ENCODE data around the gene TXNRD1.
"Not testable (repeated sequence)": the region's sequence is repeated elsewhere in the genome, so short reads cannot be mapped to it uniquely, and the experiment has no call there.

Gene TXNRD1

DNA sequence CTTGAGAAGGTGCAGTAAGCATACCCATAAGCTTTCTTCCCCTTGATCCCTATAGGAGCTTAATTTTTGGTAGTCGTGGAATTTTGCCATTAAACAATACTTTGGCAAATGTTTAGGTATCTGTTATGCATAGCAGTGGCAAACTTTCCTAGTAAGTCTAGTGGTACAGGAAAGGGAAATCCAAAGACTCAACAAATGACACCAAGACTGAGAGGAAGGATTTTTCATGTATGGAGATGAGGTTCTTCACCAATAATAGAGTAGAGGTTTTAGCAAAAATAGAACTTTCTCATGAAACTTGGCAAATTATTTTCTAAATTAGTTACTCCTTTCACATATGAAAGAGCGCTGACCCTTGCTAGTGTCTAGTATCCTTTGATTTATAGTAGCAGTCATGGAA is 90.8 kb downstream of the TXNRD1 start:
- no peak for DNase-seq

DNA sequence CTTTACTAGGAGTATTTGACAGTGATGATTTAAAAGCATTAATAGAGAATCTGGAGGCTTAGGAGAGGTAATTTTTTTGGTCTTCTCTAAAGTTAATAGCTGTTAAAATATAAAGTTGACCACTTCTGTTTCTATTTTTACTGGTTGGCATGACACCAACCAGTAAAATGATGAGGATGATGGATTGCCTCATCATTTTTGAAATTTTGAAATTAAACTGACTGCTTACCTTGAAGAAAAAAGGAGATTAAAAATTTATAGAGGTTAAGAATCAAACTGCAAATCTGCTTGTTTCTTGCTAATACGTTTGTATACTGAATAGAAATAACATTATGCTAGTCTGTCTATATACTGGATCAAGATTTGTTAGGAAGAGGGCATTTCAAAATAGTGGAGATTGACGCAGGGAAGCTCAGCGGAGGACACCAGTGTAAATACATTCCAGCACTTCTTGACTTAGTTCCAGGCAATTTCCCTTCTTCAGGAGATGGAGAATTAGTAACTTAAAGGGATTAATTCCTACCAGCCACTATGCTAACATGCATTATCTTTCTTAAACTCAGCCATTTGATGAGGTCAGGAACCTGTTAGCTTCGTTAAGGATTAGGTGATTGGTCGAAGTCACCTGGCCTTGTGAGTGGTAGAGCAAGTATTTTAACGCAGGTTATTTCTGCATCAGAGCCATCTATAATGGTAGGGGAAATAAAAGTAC is 91.5 kb downstream of the TXNRD1 start:
- DNase-seq = no peak

GRCh38 chr12:104307655-104308000 is 92.0 kb downstream of the TXNRD1 start:
- no peak for DNase-seq

DNA sequence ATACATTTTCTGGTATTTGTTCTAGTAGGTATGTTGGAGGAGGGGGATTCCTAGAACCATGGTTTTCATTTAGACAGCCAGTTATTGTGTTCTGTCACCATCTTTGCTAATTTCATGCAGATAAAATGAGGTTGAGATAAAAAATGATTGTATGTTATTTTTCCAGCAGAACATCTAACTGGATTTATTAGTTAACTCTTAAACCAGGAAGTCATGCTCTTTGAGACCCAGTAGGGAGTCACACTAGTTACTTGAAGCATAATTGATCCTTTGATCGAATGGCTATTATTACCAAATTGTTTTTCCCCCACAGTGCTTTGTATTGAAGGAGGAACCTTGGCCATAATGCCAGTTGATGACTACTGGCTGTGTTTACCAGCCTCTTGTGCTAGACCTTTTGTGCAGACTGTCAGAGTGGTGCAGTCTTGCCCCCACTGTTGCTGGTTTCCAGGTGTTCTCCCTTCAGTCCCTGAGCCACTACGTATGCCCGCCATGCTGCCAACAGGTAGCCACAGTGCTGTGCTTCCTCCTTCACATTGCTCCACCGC is 93.9 kb downstream of the TXNRD1 start:
- no peak for DNase-seq

DNA sequence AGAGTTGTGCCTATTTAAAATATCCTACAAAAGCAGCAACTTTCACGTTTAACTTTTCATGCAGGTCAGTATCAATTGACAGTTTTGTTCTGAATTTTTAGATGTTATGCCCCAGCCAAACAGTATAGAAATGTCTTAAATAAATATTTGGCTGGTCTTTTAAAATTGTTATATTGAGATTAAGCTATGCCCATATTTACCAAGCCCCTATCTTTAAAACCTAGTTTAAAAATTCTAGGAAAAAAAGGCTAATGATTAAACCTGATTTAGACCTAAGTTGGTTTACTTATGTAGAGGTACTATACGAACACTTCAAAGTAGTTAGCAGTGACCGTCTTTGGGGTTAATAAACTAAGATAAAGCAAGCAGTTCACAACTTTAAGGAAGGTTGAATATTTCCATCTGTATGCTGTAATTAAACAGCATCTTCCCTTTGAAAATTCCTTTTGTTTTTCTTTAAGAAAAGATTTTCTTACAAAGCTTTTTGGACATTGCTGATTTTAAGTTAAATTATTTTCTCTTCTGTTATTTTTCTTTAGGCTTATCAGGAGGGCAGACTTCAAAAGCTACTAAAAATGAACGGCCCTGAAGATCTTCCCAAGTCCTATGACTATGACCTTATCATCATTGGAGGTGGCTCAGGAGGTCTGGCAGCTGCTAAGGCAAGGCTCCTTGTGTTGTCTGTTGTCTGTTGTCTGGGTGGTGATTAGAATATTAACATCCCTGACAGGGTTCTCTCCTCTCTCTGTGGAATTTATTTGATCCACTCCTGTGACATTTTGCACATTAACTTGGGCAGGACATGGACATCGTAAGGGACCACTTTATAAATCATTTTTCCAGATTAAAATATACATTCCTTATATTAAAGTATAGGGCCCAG is 95.4 kb downstream of the TXNRD1 start:
- no peak for DNase-seq

GRCh38 chr12:104312202-104312601 is 96.6 kb downstream of the TXNRD1 start:
- DNase-seq = no peak

DNA sequence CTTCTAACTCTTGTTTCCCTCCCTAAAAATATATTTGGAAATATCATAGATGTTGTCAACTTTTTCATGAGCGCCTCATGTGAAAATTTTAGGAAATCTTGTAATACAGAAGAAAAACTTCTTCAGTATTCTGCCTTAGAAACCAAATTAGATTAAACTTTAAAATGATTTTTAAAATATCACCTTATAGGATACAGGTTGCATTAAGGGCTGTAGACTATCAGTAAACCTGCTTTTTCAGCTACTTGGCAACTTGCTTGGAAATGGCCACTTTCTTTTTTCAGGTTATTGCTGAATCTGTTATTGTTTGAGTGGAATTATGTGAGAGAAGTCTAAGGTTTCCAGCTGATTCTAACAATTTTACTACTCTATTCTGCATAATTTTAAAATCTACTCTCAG is 97.1 kb downstream of the TXNRD1 start:
- no peak for DNase-seq

- no peak for DNase-seq
Measured at GRCh38 chr12:104313568-104314241, 98.1 kb downstream of the TXNRD1 start.

DNA sequence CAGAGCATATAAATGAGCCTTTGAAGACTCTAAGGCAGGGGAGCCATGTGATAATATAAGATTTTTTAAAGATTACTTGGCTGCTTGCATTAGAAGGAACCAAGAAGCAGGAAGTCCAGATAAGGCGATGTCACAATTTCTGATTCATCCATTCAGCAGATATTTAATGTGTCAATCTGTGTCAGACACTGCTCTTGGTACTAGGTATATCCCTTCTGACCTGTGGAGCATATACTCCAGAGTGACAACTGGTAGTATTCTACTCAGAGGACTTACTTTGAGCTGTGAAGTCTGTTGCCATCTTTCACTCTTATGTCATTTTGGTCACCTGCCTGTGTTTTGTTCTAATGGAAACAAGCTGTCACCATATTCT is 98.6 kb downstream of the TXNRD1 start:
- no peak for DNase-seq

DNA sequence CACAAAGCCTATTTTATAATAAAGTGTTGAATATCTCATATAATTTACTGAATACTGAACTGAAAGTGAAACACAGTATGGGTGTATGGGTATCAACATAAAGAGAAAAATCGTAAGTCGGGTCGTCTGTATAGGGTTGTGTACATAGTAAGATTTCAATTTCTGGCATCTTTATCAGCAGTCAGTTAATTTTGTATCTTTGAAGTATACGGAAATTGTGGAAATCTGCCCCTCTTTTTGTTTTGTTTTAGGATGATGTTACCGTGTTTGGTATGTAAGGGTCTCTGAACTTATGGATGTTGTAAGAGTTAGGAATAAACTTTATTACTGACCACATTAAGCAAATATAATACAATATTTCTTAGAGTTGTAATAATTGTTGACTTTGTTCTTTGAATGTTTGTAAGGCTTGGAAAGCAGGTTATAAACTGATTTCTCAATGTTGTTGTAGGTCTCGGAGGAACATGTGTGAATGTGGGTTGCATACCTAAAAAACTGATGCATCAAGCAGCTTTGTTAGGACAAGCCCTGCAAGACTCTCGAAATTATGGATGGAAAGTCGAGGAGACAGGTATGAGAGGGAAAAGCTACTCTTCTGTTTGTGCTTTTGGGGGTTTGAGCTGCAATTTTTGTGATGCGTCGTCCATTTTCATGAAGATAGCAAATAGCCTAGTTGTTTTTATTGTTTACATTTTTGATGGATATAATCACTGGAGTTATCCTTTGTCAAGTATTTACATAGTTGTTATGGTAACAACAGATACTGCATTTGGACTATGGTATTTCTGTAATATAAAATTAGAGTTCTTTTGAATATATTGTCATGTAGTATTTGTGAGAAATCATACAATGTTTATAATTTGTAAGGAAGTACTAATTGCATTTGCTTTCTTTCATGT is 100.0 kb downstream of the TXNRD1 start:
- DNase-seq = no peak

- DNase-seq = no peak
Measured at GRCh38 chr12:104316936-104317335, 101.4 kb downstream of the TXNRD1 start.

DNA sequence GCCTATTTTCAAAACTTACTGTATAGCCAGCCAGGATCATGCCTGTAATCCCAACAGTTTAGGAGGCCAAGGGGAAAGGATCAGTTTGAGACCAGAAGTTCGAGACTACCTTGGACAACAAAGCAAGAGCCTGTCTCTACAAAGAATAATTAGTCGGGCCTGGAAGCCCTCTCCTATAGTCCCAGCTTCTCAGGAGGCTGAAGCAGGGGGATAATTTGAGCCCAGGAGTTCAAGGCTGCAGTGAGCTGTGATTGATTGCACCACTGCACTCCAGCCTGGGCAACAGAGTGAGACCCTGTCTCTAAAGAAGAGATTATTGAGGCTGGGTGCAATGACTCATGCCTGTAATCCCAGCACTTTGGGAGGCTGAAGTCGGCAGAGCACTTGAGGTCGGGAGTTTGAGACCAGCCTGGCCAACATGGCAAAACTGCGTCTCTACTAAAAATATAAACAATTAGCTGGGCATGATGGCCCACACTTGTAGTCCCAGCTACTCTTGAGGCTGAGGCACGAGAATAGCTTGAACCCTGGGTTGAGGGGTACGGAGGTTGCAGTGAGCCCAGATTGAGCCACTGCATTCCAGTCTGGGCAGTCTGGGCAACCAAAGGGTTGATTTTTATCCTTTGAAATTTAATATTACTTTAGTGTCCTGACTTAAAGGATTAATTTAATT is 102.1 kb downstream of the TXNRD1 start:
- no peak for DNase-seq

DNA sequence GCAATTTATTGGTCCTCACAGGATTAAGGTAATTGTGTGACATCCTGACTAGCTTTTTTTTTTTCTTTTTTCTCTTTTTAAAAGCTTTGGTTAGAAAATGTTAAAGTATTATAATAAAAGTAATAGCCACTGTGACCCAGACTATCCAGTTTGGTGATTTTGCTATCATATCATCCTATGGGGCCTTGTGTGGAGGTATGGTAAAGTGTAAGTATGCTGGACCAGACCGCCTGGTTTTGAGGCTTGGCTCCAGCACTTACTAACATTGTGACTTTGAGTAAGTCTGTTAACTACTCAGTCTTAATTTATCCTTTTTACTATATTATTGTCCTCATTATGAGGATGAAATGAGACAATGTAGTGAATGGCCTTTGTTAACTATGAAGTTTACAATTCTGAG is 103.4 kb downstream of the TXNRD1 start:
- DNase-seq = no peak

- no peak for DNase-seq
Measured at GRCh38 chr12:104319918-104320626, 104.5 kb downstream of the TXNRD1 start.

DNA sequence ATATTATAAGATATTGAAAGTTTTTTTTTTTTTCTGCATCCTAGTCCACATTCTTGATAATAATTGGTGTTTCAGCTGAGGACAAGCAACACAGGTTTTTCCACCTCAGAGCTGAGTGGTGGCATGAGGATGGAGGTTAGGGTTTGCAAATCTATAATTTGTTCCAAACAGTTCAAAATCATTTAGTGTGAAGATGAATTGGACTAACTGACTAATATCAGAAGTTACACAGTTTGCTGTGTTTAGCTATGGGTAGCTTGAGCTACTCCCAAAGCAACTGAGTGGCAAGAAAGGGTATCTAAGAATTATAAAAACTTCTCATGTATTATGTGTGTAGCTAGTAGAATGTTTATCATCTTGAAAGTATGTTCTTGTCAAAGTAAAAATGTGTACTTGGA is 105.0 kb downstream of the TXNRD1 start:
- no peak for DNase-seq

DNA sequence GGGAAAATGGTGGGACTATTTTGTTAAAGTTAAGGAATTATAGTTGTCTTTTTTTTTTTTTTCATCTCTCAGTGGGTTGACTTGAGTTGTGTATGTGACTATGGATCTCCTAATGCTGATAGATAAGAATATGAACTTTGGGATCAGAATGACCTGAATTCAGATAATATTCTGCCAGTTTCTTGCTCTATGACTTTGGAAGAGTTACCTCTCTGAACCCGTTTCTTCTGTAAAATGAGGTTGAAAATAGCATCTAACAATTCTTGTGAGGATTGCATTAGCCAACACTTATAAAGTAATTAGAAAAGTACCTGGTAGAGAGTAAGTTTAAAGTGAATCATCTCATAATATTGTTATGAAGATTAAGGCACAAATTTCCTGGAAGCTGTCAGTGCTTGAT is 106.4 kb downstream of the TXNRD1 start:
- no peak for DNase-seq

DNA sequence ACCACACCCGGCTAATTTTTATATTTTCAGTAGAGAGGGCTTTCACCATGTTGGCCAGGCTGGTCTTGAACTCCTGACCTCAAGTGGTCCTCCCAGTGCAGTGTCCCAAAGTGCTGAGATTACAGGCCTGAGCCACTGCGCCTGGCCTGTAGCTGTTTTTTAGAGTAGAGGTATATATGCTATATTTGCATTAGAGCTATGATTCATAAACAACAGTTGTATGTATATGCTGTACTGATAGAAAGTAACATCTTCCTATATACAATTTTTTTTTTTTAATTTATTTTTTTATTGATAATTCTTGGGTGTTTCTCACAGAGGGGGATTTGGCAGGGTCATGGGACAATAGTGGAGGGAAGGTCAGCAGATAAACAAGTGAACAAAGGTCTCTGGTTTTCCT is 107.0 kb downstream of the TXNRD1 start:
- not testable (repeated sequence) for DNase-seq

DNA sequence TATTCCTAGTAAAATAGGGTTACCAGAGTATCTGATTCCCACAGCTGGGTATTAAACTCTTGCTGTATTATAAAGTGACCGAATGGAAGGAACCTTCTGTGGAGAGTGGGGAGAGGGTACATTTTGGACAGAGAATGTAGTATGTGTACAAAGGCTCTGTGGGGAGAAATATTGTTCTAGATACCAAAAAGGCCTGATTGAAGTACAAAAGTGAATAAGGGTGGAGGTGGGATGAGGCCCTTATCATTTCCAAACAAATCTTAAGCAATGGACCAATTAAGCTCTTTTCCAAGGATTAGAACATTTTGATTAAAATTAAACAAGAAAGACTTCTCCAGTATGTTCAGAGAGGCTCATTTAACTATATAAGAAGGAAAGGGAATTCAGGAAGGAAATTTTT is 108.3 kb downstream of the TXNRD1 start:
- DNase-seq = no peak

DNA sequence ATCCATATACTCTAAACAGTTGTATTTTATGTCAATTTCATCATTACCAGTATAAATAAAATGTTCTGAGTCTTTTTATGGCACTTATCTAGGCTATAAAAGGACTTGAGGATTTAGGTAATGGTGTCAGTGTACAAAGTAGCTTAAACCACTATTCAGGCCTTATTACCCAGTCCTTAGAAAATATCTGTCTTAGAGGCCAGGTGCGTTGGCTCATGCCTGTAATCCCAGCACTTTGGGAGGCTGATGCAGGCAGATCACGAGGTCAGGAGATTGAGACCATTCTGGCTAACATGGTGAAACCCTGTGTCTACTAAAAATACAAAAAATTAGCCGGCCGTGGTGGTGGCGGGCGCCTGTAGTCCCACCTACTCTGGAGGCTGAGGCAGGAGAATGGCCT is 112.7 kb downstream of the TXNRD1 start:
- DNase-seq = not testable (repeated sequence)

GRCh38 chr12:104328790-104329189 is 113.2 kb downstream of the TXNRD1 start:
- no peak for DNase-seq

Measured in activated T-cell treated with anti-CD3 and anti-CD28 coated beads for 4 hours (primary cell).